GM23248 (cell line): Measurements from ENCODE around the gene COX7A2L. TPM values are rescaled to one million over a fixed set of nuclear protein-coding genes. Genes with fewer than 3 reads are reported as not detected.
A peak's percentile ranks its signal among the peaks of the same experiment; 100 is the strongest.

Experiments used
- DNase-seq: peaks from one replicate; pipeline ENCODE4 v3.0.0-alpha.2; 2015
- H2AFZ ChIP-seq: fragments of 200-600 bp; sonication (generic); 2 replicates; pipeline ENCODE4 v1.6.1; 2016; ENCODE audit warnings: antibody characterized with exemption
- H3F3A ChIP-seq: fragments of 200-600 bp; sonication (generic); 2 replicates; pipeline ENCODE4 v1.6.1; 2016; ENCODE audit warnings: mild to moderate bottlenecking, antibody characterized with exemption, mixed run types; ENCODE audit not compliant: insufficient read depth
- H3K27ac ChIP-seq: fragments of 200-600 bp; sonication (generic); 2 replicates; pipeline ENCODE4 v1.5.1; 2016; ENCODE audit warnings: mild to moderate bottlenecking
- H3K27me3 ChIP-seq: fragments of 200-600 bp; sonication (generic); replicated peaks from 2 replicates; pipeline ENCODE4 v1.6.1; 2016; ENCODE audit warnings: mild to moderate bottlenecking; ENCODE audit not compliant: insufficient read depth
- H3K36me3 ChIP-seq: fragments of 200-600 bp; sonication (generic); 2 replicates; pipeline ENCODE4 v1.6.1; 2016; ENCODE audit warnings: low read depth, mild to moderate bottlenecking
- H3K4me1 ChIP-seq: fragments of 200-600 bp; sonication (generic); 2 replicates; pipeline ENCODE4 v1.6.1; 2016; ENCODE audit warnings: mild to moderate bottlenecking; ENCODE audit not compliant: insufficient read depth
- H3K4me2 ChIP-seq: fragments of 200-600 bp; sonication (generic); one replicate; pipeline ENCODE4 v1.6.1; 2016; ENCODE audit warnings: mild to moderate bottlenecking; ENCODE audit not compliant: unreplicated experiment
- H3K4me3 ChIP-seq: fragments of 200-600 bp; sonication (generic); 2 replicates; pipeline ENCODE4 v1.5.1; 2016; ENCODE audit warnings: mild to moderate bottlenecking
- H3K79me2 ChIP-seq: fragments of 200-600 bp; sonication (generic); 2 replicates; pipeline ENCODE4 v1.6.1; 2016; ENCODE audit warnings: mild to moderate bottlenecking; ENCODE audit not compliant: insufficient read depth
- H3K9ac ChIP-seq: fragments of 200-600 bp; sonication (generic); 2 replicates; pipeline ENCODE4 v1.6.1; 2016; ENCODE audit warnings: mild to moderate bottlenecking
- H3K9me2 ChIP-seq: fragments of 200-600 bp; sonication (generic); 2 replicates; pipeline ENCODE4 v1.6.1; 2016; ENCODE audit warnings: mixed run types, mild to moderate bottlenecking, moderate library complexity; ENCODE audit not compliant: insufficient read depth
- H3K9me3 ChIP-seq: fragments of 200-600 bp; sonication (generic); one replicate; pipeline ENCODE4 v1.6.1; 2017; ENCODE audit warnings: low read depth
- H4K20me1 ChIP-seq: fragments of 200-600 bp; sonication (generic); 2 replicates; pipeline ENCODE4 v1.6.0; 2016; ENCODE audit not compliant: insufficient read depth
- EZH2 ChIP-seq: fragments of 200-600 bp; sonication (generic); IDR thresholded peaks from 2 replicates; pipeline ENCODE4 v1.6.1; 2018; ENCODE audit warnings: antibody characterized with exemption, mild to moderate bottlenecking; ENCODE audit not compliant: insufficient read depth, poor library complexity, severe bottlenecking
- EZH2phosphoT487 ChIP-seq: fragments of 200-600 bp; sonication (generic); IDR thresholded peaks from 2 replicates; pipeline ENCODE4 v1.6.1; 2018; ENCODE audit warnings: antibody characterized with exemption, moderate library complexity, mild to moderate bottlenecking, low read depth; ENCODE audit not compliant: insufficient read depth
- WGBS, 2 experiments: methylation state at CpG; one replicate each; pipeline ENCODE4 v1.1.6; 2015 to 2017; ENCODE audit warnings: low lambda C conversion rate in 2 of 2, low coverage in 1 of 2; ENCODE audit errors: missing lambda C conversion rate in 2 of 2; 5-methylcytosine and 5-hydroxymethylcytosine counted together
- in situ Hi-C: fragments of 300-500 bp; cut with MboI; formaldehyde crosslinking; loops from 2 replicates; pipeline ENCODE4 v1.15.0; 2020
- polyA plus RNA-seq: library from polyadenylated mRNA; unstranded; fragments of >200 nt; fragmentation: Nextera tagmentation; extraction: Ambion mirVana; gene quantifications from 2 replicates; pipeline ENCODE4 v1.2.1, GENCODE V29; 2016
- total RNA-seq: library from RNA; depleted of rRNA; stranded (reverse); fragments of >200 nt; shearing (Covaris generic); gene quantifications from 2 replicates; pipeline ENCODE4 v1.2.3, GENCODE V29; 2014

The COX7A2L gene
- total and polyA plus RNA-seq, 2 experiments from 2014 or later: 166 to 202 TPM

DNA sequence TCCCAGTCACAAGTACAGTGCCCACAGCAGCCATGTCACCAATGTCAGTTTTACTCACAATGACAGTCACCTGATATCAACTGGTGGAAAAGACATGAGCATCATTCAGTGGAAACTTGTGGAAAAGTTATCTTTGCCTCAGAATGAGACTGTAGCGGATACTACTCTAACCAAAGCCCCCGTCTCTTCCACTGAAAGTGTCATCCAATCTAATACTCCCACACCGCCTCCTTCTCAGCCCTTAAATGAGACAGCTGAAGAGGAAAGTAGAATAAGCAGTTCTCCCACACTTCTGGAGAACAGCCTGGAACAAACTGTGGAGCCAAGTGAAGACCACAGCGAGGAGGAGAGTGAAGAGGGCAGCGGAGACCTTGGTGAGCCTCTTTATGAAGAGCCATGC, 31.3 kb downstream of the COX7A2L start:
- 92 to 95% methylated on average over 5 of the region's 5 CpGs for WGBS, 2 experiments

GRCh38 chr2:42328923-42329322, 32.1 kb downstream of the COX7A2L start:
- TF ChIP-seq EZH2 (no peak), EZH2phosphoT487 (no peak)
- DNase-seq: no peak
- H3K4me1 ChIP-seq: peaks cover 17% of the 10 kb centered on the region; the same call in 1 of the 2 replicates
- no peaks in the 10 kb centered on the region for H3K27me3 ChIP-seq
- no peak overlapping the region for H3K4me3 ChIP-seq
- H3K27ac ChIP-seq: no peak overlapping the region
- H4K20me1 ChIP-seq: no peaks in the 10 kb centered on the region
- H3K9me3 ChIP-seq: no peaks in the 10 kb centered on the region
- no peak overlapping the region for H2AFZ ChIP-seq
- no peak overlapping the region for H3K9ac ChIP-seq
- H3K4me2 ChIP-seq: no peak overlapping the region
- in situ Hi-C loops: loop anchor here (10.0 kb wide), 1 partner anchor 234 kb away; no protein-coding TSS in a partner anchor
- peaks cover 25% of the 10 kb centered on the region; the same call in 1 of the 2 replicates for H3K36me3 ChIP-seq
- peaks cover 6% of the 10 kb centered on the region for H3F3A ChIP-seq
- H3K79me2 ChIP-seq: no peaks in the 10 kb centered on the region
- no peaks in the 10 kb centered on the region for H3K9me2 ChIP-seq
- 81 to 86% methylated on average over 6 of the region's 6 CpGs for WGBS, 2 experiments

More for the DNA sequence above, 31.3 kb downstream of the COX7A2L start:
- no peaks in the 10 kb centered on the region for H3K9me3 ChIP-seq
- H3K4me3 ChIP-seq: no peak overlapping the region
- TF ChIP-seq EZH2: no peak
- no peak for TF ChIP-seq EZH2phosphoT487
- no peak overlapping the region for H3K27ac ChIP-seq
- no peak for DNase-seq
- no peaks in the 10 kb centered on the region for H3K9me2 ChIP-seq
- H3K4me1 ChIP-seq: peaks cover 17% of the 10 kb centered on the region; the same call in 1 of the 2 replicates
- H3K36me3 ChIP-seq: peaks cover 25% of the 10 kb centered on the region; the same call in 1 of the 2 replicates
- H3K27me3 ChIP-seq: no peaks in the 10 kb centered on the region
- H4K20me1 ChIP-seq: no peaks in the 10 kb centered on the region
- H3K79me2 ChIP-seq: 0 out of 2 replicates have a peak, but pooled peaks cover 8% of the 10 kb centered on the region
- peaks cover 6% of the 10 kb centered on the region for H3F3A ChIP-seq
- H3K4me2 ChIP-seq: no peak overlapping the region
- H3K9ac ChIP-seq: no peak overlapping the region
- no peak overlapping the region for H2AFZ ChIP-seq
- in situ Hi-C loops: loop anchor here (10.0 kb wide), 1 partner anchor 235 kb away; no protein-coding TSS in a partner anchor

GRCh38 chr2:42328148-42328833, 32.7 kb downstream of the COX7A2L start:
- no peak for TF ChIP-seq EZH2
- TF ChIP-seq EZH2phosphoT487: no peak
- no peak overlapping the region for H3K4me2 ChIP-seq
- H3K4me1 ChIP-seq: peaks cover 17% of the 10 kb centered on the region; the same call in 1 of the 2 replicates
- DNase-seq: peak; percentile 60
- no peak overlapping the region for H3K4me3 ChIP-seq
- H4K20me1 ChIP-seq: no peaks in the 10 kb centered on the region
- no peaks in the 10 kb centered on the region for H3K27me3 ChIP-seq
- no peak overlapping the region for H3K9ac ChIP-seq
- no peaks in the 10 kb centered on the region for H3K9me3 ChIP-seq
- peaks cover 25% of the 10 kb centered on the region; the same call in 1 of the 2 replicates for H3K36me3 ChIP-seq
- no peaks in the 10 kb centered on the region for H3K79me2 ChIP-seq
- H2AFZ ChIP-seq: no peak overlapping the region
- 59 to 64% methylated on average over 3 of the region's 3 CpGs for WGBS, 2 experiments
- H3F3A ChIP-seq: peaks cover 6% of the 10 kb centered on the region
- in situ Hi-C loops: loop anchor here (10.0 kb wide), 1 partner anchor 233 kb away; no protein-coding TSS in a partner anchor
- no peak overlapping the region for H3K27ac ChIP-seq
- H3K9me2 ChIP-seq: no peaks in the 10 kb centered on the region

- peaks cover 4% of the 10 kb centered on the region for H3F3A ChIP-seq
- DNase-seq: no peak
- H3K4me2 ChIP-seq: no peak overlapping the region
- H3K9me3 ChIP-seq: no peaks in the 10 kb centered on the region
- no peaks in the 10 kb centered on the region for H3K9me2 ChIP-seq
- WGBS, 2 experiments: 73 to 76% methylated on average over 4 of the region's 4 CpGs
- H4K20me1 ChIP-seq: no peaks in the 10 kb centered on the region
- no peak overlapping the region for H3K27ac ChIP-seq
- H3K79me2 ChIP-seq: no peaks in the 10 kb centered on the region
- TF ChIP-seq EZH2phosphoT487 (no peak), EZH2 (no peak)
- no peak overlapping the region for H3K4me3 ChIP-seq
- no peak overlapping the region for H2AFZ ChIP-seq
- peaks cover 25% of the 10 kb centered on the region; the same call in 1 of the 2 replicates for H3K36me3 ChIP-seq
- in situ Hi-C loops: loop anchor here (10.0 kb wide), 1 partner anchor 232 kb away; no protein-coding TSS in a partner anchor
- peaks cover 17% of the 10 kb centered on the region; the same call in 1 of the 2 replicates for H3K4me1 ChIP-seq
- no peak overlapping the region for H3K9ac ChIP-seq
- H3K27me3 ChIP-seq: no peaks in the 10 kb centered on the region
These were observed 33.9 kb downstream of the COX7A2L start for GRCh38 chr2:42327125-42327524.
